Measurements from ENCODE around the gene IL6R. TPM values are rescaled to one million over a fixed set of nuclear protein-coding genes. Genes with fewer than 3 reads are reported as not detected.

Gene IL6R
- total RNA-seq, 1 donor from 2014 or later = 48.5 TPM

GRCh38 chr1:154476791-154477190 is 71.6 kb downstream of the IL6R start:
- no peak overlapping the region for H3K27ac ChIP-seq
- ATAC-seq (no peak), DNase-seq (no peak)
- no peaks in the 10 kb centered on the region for H3K9me3 ChIP-seq
- TF ChIP-seq CTCF (IDR thresholded peaks at IDR 0.05) = no peak
- peaks cover 46% of the 10 kb centered on the region for H3K4me1 ChIP-seq
- H3K4me3 ChIP-seq = no peak overlapping the region
- no peaks in the 10 kb centered on the region for H3K36me3 ChIP-seq
- intact Hi-C loops (cut with DNase I) = no loop called here
- no peaks in the 10 kb centered on the region for H3K27me3 ChIP-seq (ENCODE audit: low read depth)

- no peaks in the 10 kb centered on the region for H3K9me3 ChIP-seq
- TF ChIP-seq CTCF (IDR thresholded peaks at IDR 0.05) = no peak
- H3K4me3 ChIP-seq = no peak overlapping the region
- no peak overlapping the region for H3K27ac ChIP-seq
- DNase-seq = no peak
- H3K27me3 ChIP-seq (ENCODE audit: low read depth) = no peaks in the 10 kb centered on the region
- ATAC-seq = no peak
- H3K4me1 ChIP-seq = peaks cover 46% of the 10 kb centered on the region
- intact Hi-C loops (cut with DNase I) = no loop called here
- peaks cover 2% of the 10 kb centered on the region for H3K36me3 ChIP-seq
Measured at GRCh38 chr1:154478013-154478412, 72.9 kb downstream of the IL6R start.

- peak in 1 of 2 donors; percentile 46 for ATAC-seq
- Histone ChIP-seq H3K27me3 (ENCODE audit: low read depth) (no peaks in the 10 kb centered on the region), H3K36me3 (peaks cover 8% of the 10 kb centered on the region), H3K4me1 (peaks cover 47% of the 10 kb centered on the region), H3K27ac (no peak overlapping the region), H3K4me3 (no peak overlapping the region), H3K9me3 (no peaks in the 10 kb centered on the region)
- TF ChIP-seq CTCF (IDR thresholded peaks at IDR 0.05) = peak; percentile 15
- DNase-seq = no peak
- intact Hi-C loops (cut with DNase I) = no loop called here
Measured at GRCh38 chr1:154478639-154479038, 73.5 kb downstream of the IL6R start.

- DNase-seq = no peak
Measured at GRCh38 chr1:154479764-154480421, 74.8 kb downstream of the IL6R start.

GRCh38 chr1:154481053-154481452 is 75.9 kb downstream of the IL6R start:
- H3K4me1 ChIP-seq = peaks cover 50% of the 10 kb centered on the region
- DNase-seq (no peak), ATAC-seq (no peak)
- intact Hi-C loops (cut with DNase I) = no loop called here
- peak overlapping the region; percentile 25 for H3K27ac ChIP-seq
- no peaks in the 10 kb centered on the region for H3K9me3 ChIP-seq
- no peak overlapping the region for H3K4me3 ChIP-seq
- TF ChIP-seq CTCF (IDR thresholded peaks at IDR 0.05) = no peak
- no peaks in the 10 kb centered on the region for H3K27me3 ChIP-seq (ENCODE audit: low read depth)
- peaks cover 18% of the 10 kb centered on the region for H3K36me3 ChIP-seq

More at GRCh38 chr1:154479764-154480421, 74.8 kb downstream of the IL6R start:
- Histone ChIP-seq H3K4me1 (peaks cover 43% of the 10 kb centered on the region), H3K27ac (peak overlapping the region; percentile 25), H3K9me3 (no peaks in the 10 kb centered on the region), H3K27me3 (ENCODE audit: low read depth) (no peaks in the 10 kb centered on the region), H3K36me3 (peaks cover 13% of the 10 kb centered on the region), H3K4me3 (no peak overlapping the region)
- peak; percentile 78 to 88 for ATAC-seq
- intact Hi-C loops (cut with DNase I) = no loop called here
- TF ChIP-seq CTCF (IDR thresholded peaks at IDR 0.05) = peak; percentile 94
